ENCODE results near the gene CASR.
A peak's percentile ranks its signal among the peaks of the same experiment; 100 is the strongest.

CASR gene

DNA sequence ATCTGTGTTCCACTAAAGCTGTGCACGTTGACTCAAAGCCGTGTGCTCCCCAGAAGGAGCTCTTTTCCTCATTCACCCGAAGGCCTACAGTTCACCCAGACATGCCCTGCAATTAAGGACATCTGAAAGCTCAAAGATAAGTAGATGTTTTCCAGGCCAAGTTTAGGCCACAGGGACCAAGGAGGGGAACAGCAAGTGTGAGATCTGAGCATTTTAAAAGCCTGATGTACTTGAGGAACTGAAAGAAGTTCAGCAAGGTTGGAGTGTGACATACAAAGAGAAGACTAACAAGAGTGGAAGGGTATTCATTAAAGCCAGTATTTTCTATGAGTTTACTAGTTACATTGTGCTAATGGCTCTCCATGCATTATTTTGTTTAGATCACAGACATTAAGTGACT, 68.0 kb downstream of the CASR start:
- no peaks in the 10 kb centered on the region for H3K27me3 ChIP-seq (replicated peaks; ENCODE audit: control insufficient read depth, insufficient read depth, low read length)
- TF ChIP-seq, protein P1, sequence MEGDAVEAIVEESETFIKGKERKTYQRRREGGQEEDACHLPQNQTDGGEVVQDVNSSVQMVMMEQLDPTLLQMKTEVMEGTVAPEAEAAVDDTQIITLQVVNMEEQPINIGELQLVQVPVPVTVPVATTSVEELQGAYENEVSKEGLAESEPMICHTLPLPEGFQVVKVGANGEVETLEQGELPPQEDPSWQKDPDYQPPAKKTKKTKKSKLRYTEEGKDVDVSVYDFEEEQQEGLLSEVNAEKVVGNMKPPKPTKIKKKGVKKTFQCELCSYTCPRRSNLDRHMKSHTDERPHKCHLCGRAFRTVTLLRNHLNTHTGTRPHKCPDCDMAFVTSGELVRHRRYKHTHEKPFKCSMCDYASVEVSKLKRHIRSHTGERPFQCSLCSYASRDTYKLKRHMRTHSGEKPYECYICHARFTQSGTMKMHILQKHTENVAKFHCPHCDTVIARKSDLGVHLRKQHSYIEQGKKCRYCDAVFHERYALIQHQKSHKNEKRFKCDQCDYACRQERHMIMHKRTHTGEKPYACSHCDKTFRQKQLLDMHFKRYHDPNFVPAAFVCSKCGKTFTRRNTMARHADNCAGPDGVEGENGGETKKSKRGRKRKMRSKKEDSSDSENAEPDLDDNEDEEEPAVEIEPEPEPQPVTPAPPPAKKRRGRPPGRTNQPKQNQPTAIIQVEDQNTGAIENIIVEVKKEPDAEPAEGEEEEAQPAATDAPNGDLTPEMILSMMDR (IDR thresholded peaks at IDR 0.05; ENCODE audit: insufficient read depth, low read length, poor library complexity, severe bottlenecking), result no peak
- H3K36me3 ChIP-seq (ENCODE audit: control insufficient read depth, insufficient read depth, low read length), result no peaks in the 10 kb centered on the region
- no peak overlapping the region for H3K4me3 ChIP-seq (replicated peaks; ENCODE audit: low read depth, low read length)
- no peak for DNase-seq (ENCODE audit: extremely low read depth, insufficient read length)

- DNase-seq (ENCODE audit: extremely low read depth, insufficient read length), result no peak
- Histone ChIP-seq H3K36me3 (ENCODE audit: control insufficient read depth, insufficient read depth, low read length) (no peaks in the 10 kb centered on the region), H3K4me3 (replicated peaks; ENCODE audit: low read depth, low read length) (no peak overlapping the region), H3K27me3 (replicated peaks; ENCODE audit: control insufficient read depth, insufficient read depth, low read length) (no peaks in the 10 kb centered on the region)
- TF ChIP-seq, protein P1 (IDR thresholded peaks at IDR 0.05; ENCODE audit: insufficient read depth, low read length, poor library complexity, severe bottlenecking), result no peak
Measured at GRCh38 chr3:122253581-122253980, 70.1 kb downstream of the CASR start.

GRCh38 chr3:122255757-122256439, 72.4 kb downstream of the CASR start:
- no peak for DNase-seq (ENCODE audit: extremely low read depth, insufficient read length)
- H3K27me3 ChIP-seq (replicated peaks; ENCODE audit: control insufficient read depth, insufficient read depth, low read length), result no peaks in the 10 kb centered on the region
- H3K36me3 ChIP-seq (ENCODE audit: control insufficient read depth, insufficient read depth, low read length), result no peaks in the 10 kb centered on the region
- no peak overlapping the region for H3K4me3 ChIP-seq (replicated peaks; ENCODE audit: low read depth, low read length)
- TF ChIP-seq, protein P1 (IDR thresholded peaks at IDR 0.05; ENCODE audit: insufficient read depth, low read length, poor library complexity, severe bottlenecking), result no peak

- H3K36me3 ChIP-seq (ENCODE audit: control insufficient read depth, insufficient read depth, low read length), result no peaks in the 10 kb centered on the region
- TF ChIP-seq, protein P1 (IDR thresholded peaks at IDR 0.05; ENCODE audit: insufficient read depth, low read length, poor library complexity, severe bottlenecking), result no peak
- DNase-seq (ENCODE audit: extremely low read depth, insufficient read length), result no peak
- no peaks in the 10 kb centered on the region for H3K27me3 ChIP-seq (replicated peaks; ENCODE audit: control insufficient read depth, insufficient read depth, low read length)
- H3K4me3 ChIP-seq (replicated peaks; ENCODE audit: low read depth, low read length), result no peak overlapping the region
Measured at GRCh38 chr3:122257644-122258364, 74.3 kb downstream of the CASR start.

- H3K36me3 ChIP-seq (ENCODE audit: control insufficient read depth, insufficient read depth, low read length), result no peaks in the 10 kb centered on the region
- no peak overlapping the region for H3K4me3 ChIP-seq (replicated peaks; ENCODE audit: low read depth, low read length)
- peak; percentile 69 for DNase-seq (ENCODE audit: extremely low read depth, insufficient read length)
- H3K27me3 ChIP-seq (replicated peaks; ENCODE audit: control insufficient read depth, insufficient read depth, low read length), result no peaks in the 10 kb centered on the region
- TF ChIP-seq, protein P1 (IDR thresholded peaks at IDR 0.05; ENCODE audit: insufficient read depth, low read length, poor library complexity, severe bottlenecking), result peak; percentile 77
Measured at GRCh38 chr3:122258757-122259371, 75.4 kb downstream of the CASR start.

All from GM06990 (cell line).